GM12878 (cell line): Measurements from ENCODE around the gene UBE2E2. TPM values are rescaled to one million over a fixed set of nuclear protein-coding genes. Genes with fewer than 3 reads are reported as not detected.

ENCODE experiments used
- ATAC-seq: fragments of 200-7000 bp; cut with Tn5 transposase; 3 replicates; pipeline ENCODE4 v1.9.1; 2020; ENCODE audit warnings: mild to moderate bottlenecking, moderate library complexity
- BruUV-seq: library from RNA; stranded (reverse); fragments of 400-500 nt; replicated peaks from 2 replicates; lab custom pipeline; 2021; lab: Mats Ljungman, UMichigan
- CTCF ChIA-PET: fragments of 300-600 bp; sonication (Branson Sonifier 250); formaldehyde crosslinking; extraction: SDS; loops from one replicate; lab custom pipeline; 2021; ENCODE audit warnings: inconsistent platforms; lab: Yijun Ruan, JAX
- POLR2A ChIA-PET: fragments of 350-600 bp; formaldehyde crosslinking; extraction: SDS; loops from one replicate; lab custom pipeline; 2021; ENCODE audit warnings: inconsistent platforms; lab: Charles Lee
- RAD21 ChIA-PET: fragments of 300-600 bp; sonication (Branson Sonifier 250); formaldehyde crosslinking; loops from one replicate; lab custom pipeline; 2023; ENCODE audit warnings: antibody characterized with exemption; ENCODE audit not compliant: unreplicated experiment; lab: Charles Lee
- SMC1A ChIA-PET: fragments of 300-600 bp; sonication (Branson Sonifier 250); formaldehyde crosslinking; loops from one replicate; lab custom pipeline; 2023; ENCODE audit not compliant: unreplicated experiment, uncharacterized antibody; lab: Charles Lee
- DNase-seq: peaks from one replicate; pipeline ENCODE4 v3.0.0-alpha.2; 2011; ENCODE audit warnings: low read depth, low spot score
- FAIRE-seq: peaks from 3 replicates; lab custom pipeline; 2011; peaks lifted over from hg19 to GRCh38; lab: Jason Lieb, UNC
- H2AFZ ChIP-seq: 2 replicates; pipeline ENCODE4 v1.6.0; 2011; ENCODE audit warnings: low read depth, low read length, control low read depth; ENCODE audit not compliant: control insufficient read depth
- H3K27ac ChIP-seq: 2 replicates; pipeline ENCODE4 v1.5.1; 2011; ENCODE audit warnings: control low read depth; ENCODE audit not compliant: control insufficient read depth, insufficient read depth
- H3K27me3 ChIP-seq, 2 experiments: replicated peaks in 1 of 2; 2 replicates each; pipeline versions ENCODE4 v1.6.0 to v1.6.1; 2011; ENCODE audit warnings: low read length in 1 of 2; ENCODE audit not compliant: control insufficient read depth in 2 of 2, insufficient read depth in 2 of 2
- H3K36me3 ChIP-seq, 2 experiments: 2 replicates each; pipeline ENCODE4 v1.5.1; 2011; ENCODE audit warnings: low read length in 1 of 2; ENCODE audit not compliant: control insufficient read depth in 2 of 2, insufficient read depth in 2 of 2
- H3K4me1 ChIP-seq: 2 replicates; pipeline ENCODE4 v1.6.1; 2011; ENCODE audit warnings: mild to moderate bottlenecking, low read length, moderate library complexity, mixed read lengths; ENCODE audit not compliant: control insufficient read depth, insufficient read depth
- H3K4me2 ChIP-seq: 2 replicates; pipeline ENCODE4 v1.6.0; 2011; ENCODE audit warnings: control low read depth; ENCODE audit not compliant: control insufficient read depth, insufficient read depth
- H3K4me3 ChIP-seq: fragments of 200-600 bp; sonication (generic); 2 replicates; pipeline ENCODE4 v1.5.1; 2016
- H3K79me2 ChIP-seq: 2 replicates; pipeline ENCODE4 v1.6.0; 2011; ENCODE audit warnings: low read length; ENCODE audit not compliant: control insufficient read depth, insufficient read depth
- H3K9ac ChIP-seq: 2 replicates; pipeline ENCODE4 v1.8.0; 2011; ENCODE audit warnings: low read length, control low read depth, mixed read lengths; ENCODE audit not compliant: control insufficient read depth, insufficient read depth
- H3K9me3 ChIP-seq: replicated peaks from 3 replicates; pipeline ENCODE4 v1.5.1; 2011; ENCODE audit warnings: mild to moderate bottlenecking, low read length; ENCODE audit not compliant: control insufficient read depth, insufficient read depth
- H4K20me1 ChIP-seq: 2 replicates; pipeline ENCODE4 v1.6.0; 2011; ENCODE audit not compliant: control insufficient read depth, insufficient read depth
- ATF2 ChIP-seq: IDR thresholded peaks from 2 replicates; pipeline ENCODE4 v1.6.1; 2012; ENCODE audit warnings: low read length, inconsistent platforms
- ATF3 ChIP-seq: IDR thresholded peaks from 2 replicates; pipeline ENCODE4 v1.6.1; 2011; ENCODE audit warnings: low read depth, mild to moderate bottlenecking, low read length, moderate library complexity, borderline replicate concordance; ENCODE audit errors: extremely low read depth
- ATF7 ChIP-seq: fragments of 450-650 bp; IDR thresholded peaks from 2 replicates; pipeline ENCODE4 v1.6.1; 2016; ENCODE audit warnings: low read depth, mild to moderate bottlenecking
- E2F4 ChIP-seq: IDR thresholded peaks from 2 replicates; pipeline ENCODE4 v1.6.1; 2012; ENCODE audit warnings: low read depth, low read length, improper control_type of control experiment
- E4F1 ChIP-seq: fragments of 450-650 bp; IDR thresholded peaks from 2 replicates; pipeline ENCODE4 v1.6.1; 2018; ENCODE audit warnings: borderline replicate concordance, mild to moderate bottlenecking; ENCODE audit not compliant: partially characterized antibody
- GABPA ChIP-seq: IDR thresholded peaks from 2 replicates; pipeline ENCODE4 v1.6.1; 2014; ENCODE audit warnings: antibody characterized with exemption, low read depth, mild to moderate bottlenecking, inconsistent platforms
- NFIC ChIP-seq: IDR thresholded peaks from 2 replicates; pipeline ENCODE4 v1.6.1; 2012; ENCODE audit warnings: low read depth, mild to moderate bottlenecking, inconsistent platforms, low read length, moderate library complexity
- NKRF ChIP-seq: fragments of 450-650 bp; conservative IDR thresholded peaks from 2 replicates; pipeline ENCODE4 v1.6.1; 2017; ENCODE audit warnings: mild to moderate bottlenecking, moderate library complexity
- PKNOX1 ChIP-seq: fragments of 450-650 bp; IDR thresholded peaks from 2 replicates; pipeline ENCODE4 v1.6.1; 2016; ENCODE audit warnings: mild to moderate bottlenecking
- SUPT20H ChIP-seq: IDR thresholded peaks from 2 replicates; pipeline ENCODE4 v1.6.1; 2011; ENCODE audit warnings: low read depth, mild to moderate bottlenecking, low read length, moderate library complexity, borderline replicate concordance; ENCODE audit not compliant: control insufficient read depth
- ZBED1 ChIP-seq: IDR thresholded peaks from 2 replicates; pipeline ENCODE4 v1.6.1; 2016; ENCODE audit warnings: borderline replicate concordance
- WGBS: methylation state at CpG from one replicate; pipeline ENCODE4 v1.1.6; 2016; ENCODE audit warnings: low lambda C conversion rate; ENCODE audit not compliant: insufficient replicate concordance, insufficient coverage; ENCODE audit errors: missing lambda C conversion rate; 5-methylcytosine and 5-hydroxymethylcytosine counted together
- in situ Hi-C: fragments of 300-500 bp; cut with MboI; formaldehyde crosslinking; loops from 9 replicates; pipeline ENCODE4 v1.14.3; 2018; ENCODE audit warnings: mixed read lengths
- intact Hi-C: fragments of 100-400 bp; cut with micrococcal nuclease; formaldehyde crosslinking; loops from one replicate; pipeline ENCODE4 v1.14.2; 2022; ENCODE audit not compliant: unreplicated experiment
- polyA plus RNA-seq, 11 experiments: library from polyadenylated mRNA; depleted of rRNA in 4 of 11; unstranded in 6 of 11; stranded (reverse) in 5 of 11; fragments of >200 nt; fragmentation: Nextera tagmentation in 4 of 11; fragmentation: Illumina TruSeq in 1 of 11; extraction: Ambion mirVana in 4 of 11; extraction: Trizol in 1 of 11; gene quantifications; 1 replicate in 1 of 11; 2 replicates in 10 of 11; pipeline versions ENCODE4 v1.2.1 to v1.2.3, GENCODE V29; 2011 to 2016; ENCODE audit warnings: inconsistent platforms in 2 of 11, missing spikeins in 2 of 11, low read depth in 1 of 11
- total RNA-seq, 4 experiments: library from RNA; depleted of rRNA in 3 of 4; stranded (reverse); fragments of >200 nt in 3 of 4; fragmentation: Illumina TruSeq in 1 of 4; extraction: Trizol in 1 of 4; gene quantifications; 2 replicates each; pipeline versions ENCODE4 v1.2.1 to v1.2.3, GENCODE V29; 2013 to 2021

UBE2E2 gene
- total and polyA plus RNA-seq, 10 of the 15 experiments (the other 5 are each of a cell fraction or from before 2014, with no cell fraction given), result 8.7 to 71.0 (median 36.4) TPM

- 86% methylated on average over 4 of the region's 4 CpGs for WGBS
- ChIA-PET RAD21 (no interaction called here), SMC1A (interaction anchor here (0.8 to 1.2 kb wide), 4 partner anchors 16 to 98 kb away, joined by 3 read pairs; no protein-coding TSS in a partner anchor), CTCF (interaction anchor here (1.1 kb wide), 1 partner anchor 19 kb away, joined by 3 read pairs; no protein-coding TSS in a partner anchor), POLR2A (no interaction called here)
- no TSS peak for BruUV-seq
- H3K27me3 ChIP-seq, result no peaks in the 10 kb centered on the region
- in situ Hi-C loops, result no loop called here
- no peak overlapping the region for H2AFZ ChIP-seq
- no peaks in the 10 kb centered on the region for H3K9me3 ChIP-seq
- no peaks in the 10 kb centered on the region for H3K79me2 ChIP-seq
- no peak overlapping the region for H3K4me3 ChIP-seq
- H3K4me1 ChIP-seq, result no peaks in the 10 kb centered on the region
- H3K9ac ChIP-seq, result no peak overlapping the region
- FAIRE-seq (no peak), ATAC-seq (no peak), DNase-seq (no peak)
- H4K20me1 ChIP-seq, result no peaks in the 10 kb centered on the region
- H3K36me3 ChIP-seq, result no peaks in the 10 kb centered on the region
- H3K27ac ChIP-seq, result no peak overlapping the region
- H3K4me2 ChIP-seq, result no peak overlapping the region
- intact Hi-C loops, result no loop called here
- TF ChIP-seq GABPA, result no peak
- no peak for TF ChIP-seq ATF7
- no peak for TF ChIP-seq NFIC
- TF ChIP-seq PKNOX1, result no peak
- TF ChIP-seq E4F1, result no peak
- no peak for TF ChIP-seq ATF3
- no peak for TF ChIP-seq ZBED1
- no peak for TF ChIP-seq SUPT20H
- TF ChIP-seq NKRF, result no peak
- no peak for TF ChIP-seq ATF2
- TF ChIP-seq E2F4, result no peak
Measured at GRCh38 chr3:23540600-23540999, 337.5 kb downstream of the UBE2E2 start.
